SH-SY5Y (cell line): Measurements from ENCODE around the gene CPLX4.

Experiments used
- GATA2 ChIP-seq: IDR thresholded peaks from 2 replicates; pipeline ENCODE4 v1.6.1; 2011; ENCODE audit warnings: mild to moderate bottlenecking, low read depth, low read length
- GATA3 ChIP-seq: IDR thresholded peaks from 2 replicates; pipeline ENCODE4 v1.6.1; 2011; ENCODE audit warnings: low read depth, mild to moderate bottlenecking, low read length, moderate library complexity

GRCh38 chr18:59305295-59305694, 13.2 kb downstream of the CPLX4 start:
- TF ChIP-seq GATA3: no peak
- TF ChIP-seq GATA2: no peak
